ENCODE data around the gene TAOK3.
"Not testable (repeated sequence)": the region's sequence is repeated elsewhere in the genome, so short reads cannot be mapped to it uniquely, and the experiment has no call there.

The TAOK3 gene

DNA sequence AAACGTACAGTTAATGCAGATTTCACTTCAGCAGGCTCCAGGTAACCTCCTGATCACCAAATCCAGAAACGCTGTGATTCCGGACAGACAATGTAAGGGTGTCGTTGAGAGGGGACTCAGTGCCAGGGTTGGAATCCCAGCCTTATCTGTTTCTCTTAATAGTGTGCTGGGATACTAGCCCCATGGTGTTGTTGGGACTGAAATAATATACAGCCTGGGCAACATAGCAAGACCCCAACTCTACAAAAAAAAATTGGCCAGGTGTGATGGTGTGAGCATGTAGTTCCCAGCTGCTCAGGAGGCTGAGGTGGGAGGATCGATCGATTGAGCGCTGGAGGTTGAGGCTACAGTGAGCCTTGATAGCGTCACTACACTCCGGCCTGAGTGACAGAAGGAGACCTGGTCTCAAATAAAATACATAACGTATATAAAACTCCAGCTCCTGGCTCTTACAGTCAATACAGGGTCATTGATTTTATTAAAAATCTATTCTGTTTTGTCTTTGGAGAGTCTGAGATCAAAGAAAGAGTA lies 235.5 kb downstream of the TAOK3 start:
- DNase-seq (ENCODE audit: low read depth in 2 of 2): no peak

- peak; percentile 9 to 26 for DNase-seq (ENCODE audit: low read depth in 2 of 2)
Measured at GRCh38 chr12:118136559-118137003, 236.1 kb downstream of the TAOK3 start.

GRCh38 chr12:118135788-118136558 lies 236.7 kb downstream of the TAOK3 start, which contains the start of gene PEBP1:
PEBP1 (plus strand) TSS chr12:118136124; CDS start chr12:118136210, 86 bp downstream.
- DNase-seq (ENCODE audit: low read depth in 2 of 2): peak; percentile 87 to 91

DNA sequence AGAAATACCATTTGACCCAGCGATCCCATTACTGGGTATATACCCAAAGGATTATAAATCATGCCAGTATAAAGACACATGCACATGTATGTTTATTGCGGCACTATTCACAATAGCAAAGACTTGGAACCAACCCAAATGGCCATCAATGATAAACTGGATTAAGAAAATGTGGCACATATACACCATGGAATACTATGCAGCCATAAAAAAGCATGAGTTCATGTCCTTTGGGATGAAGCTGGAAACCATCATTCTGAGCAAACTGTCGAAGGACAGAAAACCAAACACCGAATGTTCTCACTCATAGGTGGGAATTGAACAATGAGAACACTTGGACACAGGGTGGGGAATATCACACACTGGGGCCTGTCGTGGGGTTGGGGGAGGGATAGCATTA lies 243.3 kb downstream of the TAOK3 start:
- not testable (repeated sequence) for DNase-seq (ENCODE audit: low read depth in 2 of 2)

DNA sequence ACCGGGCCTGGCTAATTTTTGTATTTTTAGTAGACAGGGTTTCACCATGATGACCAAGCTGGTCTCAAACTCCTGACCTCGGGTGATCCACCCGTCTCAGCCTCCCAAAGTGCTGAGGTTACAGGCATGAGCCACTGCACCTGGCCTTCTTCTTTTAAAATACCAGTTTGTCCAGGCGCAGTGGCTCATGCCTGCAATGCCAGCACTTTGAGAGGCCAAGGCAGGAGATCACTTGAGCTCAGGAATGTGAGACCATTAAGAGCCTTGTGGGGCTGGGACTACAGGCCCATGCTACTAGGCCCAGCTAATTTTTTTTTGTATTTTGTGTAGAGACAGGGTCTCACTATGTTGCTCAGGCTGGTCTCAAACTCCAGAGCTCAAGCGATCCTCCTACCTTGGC lies 244.8 kb downstream of the TAOK3 start:
- no peak for DNase-seq (ENCODE audit: low read depth in 2 of 2)

DNA sequence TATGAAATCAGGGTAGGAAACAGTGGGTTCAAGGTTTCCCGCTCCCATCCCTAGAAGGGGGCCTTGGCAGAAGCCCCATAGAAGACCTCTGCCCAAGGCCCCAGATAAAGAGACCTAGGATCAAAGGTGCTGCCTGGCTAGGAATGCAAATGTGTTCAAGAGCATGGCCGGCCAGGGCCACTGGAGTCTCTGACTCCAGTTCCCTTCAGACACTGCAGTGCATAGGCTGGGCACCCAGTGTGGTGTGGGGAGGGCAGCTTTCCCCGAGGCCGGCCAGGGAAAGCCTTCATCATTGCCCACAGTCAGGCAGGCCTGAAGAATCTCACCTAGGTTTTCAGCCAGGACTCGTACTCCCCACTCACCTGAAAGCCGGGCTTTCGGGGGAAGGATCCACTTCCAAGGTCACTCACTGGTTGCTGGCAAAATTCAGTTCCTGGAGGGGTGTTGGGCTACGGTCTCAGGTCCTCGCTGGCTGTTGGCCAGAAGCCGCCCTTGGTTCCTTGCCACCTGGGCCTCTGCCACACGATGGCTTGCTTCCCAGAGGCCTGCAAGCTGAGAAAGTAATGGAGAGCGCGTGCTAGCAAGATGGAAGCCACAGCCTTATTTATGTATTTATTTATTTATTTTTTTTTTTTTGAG lies 246.5 kb downstream of the TAOK3 start:
- DNase-seq (ENCODE audit: low read depth in 2 of 2): no peak

GRCh38 chr12:118125743-118126118 lies 247.0 kb downstream of the TAOK3 start:
- no peak for DNase-seq (ENCODE audit: low read depth in 2 of 2)

DNA sequence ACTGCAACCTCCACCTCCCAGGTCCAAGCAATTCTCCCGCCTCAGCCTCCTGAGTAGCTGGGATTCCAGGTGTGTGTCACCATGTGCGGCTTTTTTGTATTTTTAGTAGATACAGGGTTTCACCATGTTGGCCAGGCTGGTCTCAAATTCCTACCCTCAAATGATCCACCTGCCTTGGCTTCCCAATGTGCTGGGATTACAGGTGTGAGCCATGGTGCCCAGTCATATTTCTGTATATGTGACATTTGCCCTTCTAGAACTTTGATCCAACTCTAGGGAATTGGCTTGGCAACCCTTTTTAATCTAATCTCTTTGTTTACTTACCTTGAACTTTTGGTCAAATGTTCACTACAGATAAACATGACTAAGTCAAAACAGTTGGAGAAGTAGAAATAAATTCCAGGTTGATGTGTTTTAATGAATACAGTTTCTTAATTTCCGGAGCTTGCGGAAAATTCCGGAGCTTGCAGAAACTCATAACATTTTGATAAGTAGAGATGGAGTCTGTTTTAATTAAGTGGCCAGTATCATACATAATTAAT lies 248.3 kb downstream of the TAOK3 start:
- DNase-seq (ENCODE audit: low read depth in 2 of 2): no peak

DNA sequence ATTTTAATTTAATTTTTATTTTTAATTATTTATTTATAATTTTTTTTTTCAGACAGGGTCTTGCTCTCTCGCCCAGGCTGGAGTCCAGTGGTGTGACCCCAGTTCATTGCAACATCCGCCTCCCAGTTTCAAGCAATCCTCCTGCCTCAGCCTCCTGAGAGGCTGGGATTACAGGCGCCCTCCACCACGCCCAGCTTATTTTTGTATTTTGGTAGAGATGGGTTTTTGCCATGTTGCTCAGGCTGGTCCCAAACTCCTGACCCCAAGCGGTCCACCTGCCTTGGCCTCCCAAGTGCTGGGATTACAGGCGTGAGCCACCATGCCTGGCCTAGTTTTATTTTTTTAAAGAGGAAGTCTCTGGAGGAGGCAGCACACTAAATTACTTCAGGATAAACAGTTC lies 250.4 kb downstream of the TAOK3 start:
- no peak for DNase-seq (ENCODE audit: low read depth in 2 of 2)

- DNase-seq (ENCODE audit: low read depth in 2 of 2): peak; percentile 41 to 53
Measured at GRCh38 chr12:118120579-118121363, 251.9 kb downstream of the TAOK3 start.

DNA sequence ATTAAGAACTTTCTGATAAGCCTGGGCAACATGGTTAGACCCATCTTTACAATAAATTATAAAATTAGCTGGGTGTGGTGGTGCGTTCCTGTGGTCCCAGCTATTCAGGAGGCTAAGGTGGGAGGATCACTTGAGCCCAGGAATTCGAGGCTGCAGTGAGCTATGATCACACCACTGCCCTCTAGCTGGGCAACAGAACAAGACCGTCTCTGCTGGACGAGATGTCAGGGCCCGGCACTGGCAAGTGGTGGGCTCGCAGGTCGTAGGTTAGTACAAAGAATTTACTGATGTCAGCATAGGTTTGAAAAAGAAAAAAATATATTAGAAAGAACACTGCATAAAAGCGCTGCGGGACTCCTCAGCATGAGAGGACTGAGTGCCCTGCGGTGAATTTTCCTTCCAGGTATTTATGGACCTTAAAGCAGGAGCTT lies 253.2 kb downstream of the TAOK3 start:
- no peak for DNase-seq (ENCODE audit: low read depth in 2 of 2)

GRCh38 chr12:118109088-118109487 lies 263.6 kb downstream of the TAOK3 start:
- no peak for DNase-seq (ENCODE audit: low read depth in 2 of 2)

DNA sequence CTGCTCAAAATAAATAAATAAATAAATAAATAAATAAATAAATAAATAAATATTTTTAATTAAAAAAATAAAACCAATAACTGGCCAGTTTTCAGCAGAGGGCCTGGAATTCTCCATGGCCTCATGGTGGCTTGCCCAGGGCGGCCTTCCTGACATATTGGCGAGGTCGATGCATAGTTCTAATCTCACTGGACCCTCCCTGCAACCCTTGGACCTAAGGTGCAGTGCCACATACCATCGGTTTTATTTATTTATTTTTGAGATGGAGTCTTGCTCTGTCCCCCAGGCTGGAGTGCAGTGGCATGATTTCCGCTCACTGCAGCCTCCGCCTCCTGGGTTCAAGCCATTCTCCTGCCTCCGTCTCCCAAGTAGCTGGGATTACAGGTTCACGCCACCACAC lies 265.0 kb downstream of the TAOK3 start:
- no peak for DNase-seq (ENCODE audit: low read depth in 2 of 2)

GRCh38 chr12:118107011-118107410 lies 265.7 kb downstream of the TAOK3 start:
- DNase-seq (ENCODE audit: low read depth in 2 of 2): no peak

- DNase-seq (ENCODE audit: low read depth in 2 of 2): peak in 1 of 2 donors; percentile 15
Measured at GRCh38 chr12:118103601-118104382, 268.9 kb downstream of the TAOK3 start, which contains the start of gene VSIG10. VSIG10 (minus strand) TSS chr12:118104011; CDS start chr12:118103671, 340 bp downstream.

- peak in 1 of 2 donors; percentile 5 for DNase-seq (ENCODE audit: low read depth in 2 of 2)
Measured at GRCh38 chr12:118103201-118103600, 269.5 kb downstream of the TAOK3 start.

GRCh38 chr12:118102609-118103008 lies 270.1 kb downstream of the TAOK3 start:
- no peak for DNase-seq (ENCODE audit: low read depth in 2 of 2)

DNA sequence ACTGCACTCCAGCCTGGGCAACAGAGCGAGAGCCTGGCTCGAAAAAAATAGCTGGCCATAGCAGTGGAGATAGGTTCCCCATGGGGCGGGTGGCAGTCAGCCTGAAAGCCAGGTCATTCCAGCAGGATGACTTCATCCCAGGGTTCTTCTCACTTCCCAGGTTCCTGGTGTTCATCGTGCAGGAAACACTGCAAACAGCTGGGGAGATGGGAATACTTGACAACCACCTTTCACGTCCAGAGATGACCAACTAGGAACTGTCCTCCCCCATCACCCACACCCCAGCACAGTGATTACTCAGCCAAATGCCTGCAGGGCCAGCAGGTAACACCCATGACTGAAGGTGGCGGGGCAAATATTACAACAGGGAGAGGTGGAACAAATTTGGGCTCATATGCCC lies 270.6 kb downstream of the TAOK3 start:
- no peak for DNase-seq (ENCODE audit: low read depth in 2 of 2)

GRCh38 chr12:118101051-118101450 lies 271.7 kb downstream of the TAOK3 start:
- no peak for DNase-seq (ENCODE audit: low read depth in 2 of 2)
